ENCODE results near the gene RTL1. TPM values are rescaled to one million over a fixed set of nuclear protein-coding genes. Genes with fewer than 3 reads are reported as not detected.

Gene RTL1
- total RNA-seq, 1 donor from 2014 or later: not detected

GRCh38 chr14:100882991-100883788 is 20.3 kb downstream of the RTL1 start:
- DNase-seq (ENCODE audit: low spot score): no peak
- ATAC-seq: no peak

- no peak for DNase-seq (ENCODE audit: low spot score)
- ATAC-seq: no peak
Observed at GRCh38 chr14:100882026-100882967, 21.2 kb downstream of the RTL1 start.

DNA sequence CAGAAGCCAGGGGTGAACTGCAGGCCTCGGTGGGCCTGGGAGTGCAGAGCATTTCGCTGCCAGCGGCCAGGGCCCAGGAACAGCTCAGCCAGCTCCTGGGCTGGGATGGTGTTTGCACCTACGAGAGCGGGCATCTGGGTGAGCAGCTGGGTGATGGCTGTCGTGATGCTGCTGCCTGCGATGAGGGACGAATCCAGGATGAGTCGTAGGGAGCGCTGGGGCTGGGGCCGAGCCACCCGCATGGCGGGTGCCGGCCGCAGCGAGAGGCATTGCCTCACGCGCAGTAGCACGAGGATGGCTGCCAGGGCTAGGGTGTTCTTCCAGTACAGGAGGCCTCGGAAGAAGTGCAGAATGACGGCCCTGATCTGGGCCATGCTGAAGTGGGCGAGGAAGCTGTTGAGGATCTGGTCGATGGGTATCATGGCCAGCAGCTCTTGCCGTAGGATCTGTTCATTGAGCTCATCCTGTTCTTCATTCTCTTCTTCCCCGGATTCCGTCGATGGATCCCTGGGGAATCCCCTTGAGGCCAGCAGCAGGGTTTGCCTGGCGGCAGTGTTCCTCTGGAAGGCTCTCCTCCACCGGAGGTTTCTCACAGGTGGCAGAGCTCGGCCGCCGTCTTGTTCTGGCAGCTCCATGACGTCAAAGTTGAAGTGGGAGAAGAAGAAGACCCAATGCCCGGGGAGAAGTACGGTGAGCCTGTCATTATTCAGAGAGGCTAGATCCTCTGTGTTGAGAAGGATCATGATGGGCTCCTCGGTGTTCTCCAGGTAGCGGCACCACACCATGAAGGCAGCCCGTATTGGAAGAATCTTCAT is 22.1 kb downstream of the RTL1 start:
- ATAC-seq: no peak
- DNase-seq (ENCODE audit: low spot score): no peak

DNA sequence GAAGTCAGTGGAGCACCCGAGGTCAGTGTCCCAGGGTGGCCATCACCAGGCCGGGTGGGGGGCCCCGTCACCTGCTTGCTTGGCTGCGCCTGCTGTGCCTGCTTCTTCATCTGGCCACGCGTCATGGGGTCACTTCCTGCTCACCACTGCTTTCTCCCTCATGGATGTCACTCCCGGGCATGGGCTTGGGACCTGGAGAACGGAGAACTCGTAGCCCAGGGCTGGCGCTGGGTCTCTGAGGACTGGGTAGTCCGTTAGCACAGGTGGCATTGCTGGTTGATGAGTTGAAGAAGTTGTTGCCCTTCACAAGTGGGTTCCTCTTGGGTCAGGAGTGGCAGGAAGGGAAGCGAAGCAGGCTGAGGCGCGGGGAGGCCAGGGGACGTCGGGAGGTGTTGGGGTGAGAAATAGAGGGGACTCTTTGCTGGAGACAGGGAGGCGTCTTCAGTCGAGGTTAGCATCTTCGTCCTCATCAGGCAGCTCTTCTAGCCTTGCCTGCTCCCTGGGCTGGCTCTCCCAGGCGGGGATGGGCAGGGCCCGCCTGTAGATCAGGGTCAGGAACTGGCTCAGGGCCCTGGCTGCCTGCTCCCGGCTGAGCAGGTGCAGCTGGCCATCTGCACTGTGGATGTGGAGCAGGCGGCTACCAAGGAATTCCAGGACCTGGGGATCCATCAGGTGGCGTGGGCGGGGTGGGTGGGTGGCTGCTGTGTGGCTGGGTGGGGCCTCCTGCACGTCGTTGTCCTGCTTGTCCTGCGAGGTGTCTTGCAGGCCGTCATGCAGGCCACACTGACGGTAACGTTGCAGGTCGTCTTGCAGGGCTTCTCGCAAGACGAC is 23.0 kb downstream of the RTL1 start:
- DNase-seq (ENCODE audit: low spot score) (no peak), ATAC-seq (no peak)

DNA sequence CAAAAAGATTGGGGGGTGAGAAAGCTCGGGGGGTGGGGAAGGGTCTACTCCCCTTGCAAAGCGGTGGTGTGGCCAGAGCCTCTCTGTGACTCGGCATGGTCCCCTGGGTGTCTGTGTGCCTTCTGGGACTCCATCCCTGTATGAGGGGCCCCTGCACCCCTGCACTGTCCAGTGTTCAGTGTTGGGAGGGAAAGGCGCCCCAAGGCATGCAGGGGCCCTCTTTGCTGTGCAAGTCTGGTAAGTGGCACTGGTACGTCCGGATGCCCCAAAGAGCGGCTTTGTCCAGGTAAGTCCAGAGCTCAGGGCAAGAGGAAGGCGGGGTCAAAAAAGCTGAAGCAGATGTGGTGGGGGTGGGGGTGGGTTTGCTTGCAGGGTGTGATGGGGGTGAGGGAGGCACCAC is 23.7 kb downstream of the RTL1 start:
- DNase-seq (ENCODE audit: low spot score): no peak
- ATAC-seq: no peak

GRCh38 chr14:100879194-100879593 is 24.3 kb downstream of the RTL1 start:
- ATAC-seq (no peak), DNase-seq (ENCODE audit: low spot score) (no peak)

DNA sequence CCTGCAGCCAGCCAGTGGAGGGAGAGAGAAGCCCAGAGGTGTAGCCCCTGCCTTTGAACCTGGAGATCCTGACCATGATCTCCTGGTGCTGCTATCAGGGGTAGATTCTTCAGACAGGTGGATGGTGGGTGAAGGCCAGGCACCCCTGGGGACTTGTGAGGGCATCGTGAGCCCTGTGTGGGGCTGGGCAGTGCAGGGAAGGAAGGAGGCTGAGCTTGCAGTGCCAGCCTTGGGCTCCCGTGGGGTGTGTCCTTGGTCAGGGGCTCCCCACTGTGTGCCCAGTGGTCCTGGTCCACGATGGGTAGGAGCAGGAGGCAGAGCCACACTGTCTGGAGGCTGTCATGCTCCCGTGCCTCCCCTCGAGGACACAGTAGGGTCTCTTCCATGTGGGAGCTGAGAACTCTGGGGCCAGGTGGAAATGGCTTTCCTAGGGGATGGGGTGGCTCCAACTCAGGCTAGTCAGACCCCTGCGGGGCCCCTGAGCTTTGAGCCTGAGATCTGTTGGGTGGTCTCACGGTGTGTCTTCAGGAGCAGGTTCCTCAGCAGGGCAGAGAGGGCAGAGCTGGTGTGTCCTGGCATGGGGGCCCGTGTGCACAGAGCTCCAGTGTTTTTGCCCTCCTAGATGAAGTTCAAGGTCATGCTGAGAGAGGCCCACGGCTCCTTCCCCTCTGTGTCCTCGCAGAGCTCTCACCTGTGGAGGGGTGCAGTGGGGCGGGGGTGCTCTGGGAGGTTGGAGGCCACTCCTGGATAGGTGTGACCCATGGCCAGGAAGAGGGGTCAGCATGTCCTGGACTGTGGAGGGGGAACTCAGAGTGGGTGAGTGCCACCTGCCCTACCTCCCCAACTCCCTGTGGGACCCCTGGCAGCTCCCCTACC is 25.0 kb downstream of the RTL1 start:
- DNase-seq (ENCODE audit: low spot score) (no peak), ATAC-seq (no peak)

DNA sequence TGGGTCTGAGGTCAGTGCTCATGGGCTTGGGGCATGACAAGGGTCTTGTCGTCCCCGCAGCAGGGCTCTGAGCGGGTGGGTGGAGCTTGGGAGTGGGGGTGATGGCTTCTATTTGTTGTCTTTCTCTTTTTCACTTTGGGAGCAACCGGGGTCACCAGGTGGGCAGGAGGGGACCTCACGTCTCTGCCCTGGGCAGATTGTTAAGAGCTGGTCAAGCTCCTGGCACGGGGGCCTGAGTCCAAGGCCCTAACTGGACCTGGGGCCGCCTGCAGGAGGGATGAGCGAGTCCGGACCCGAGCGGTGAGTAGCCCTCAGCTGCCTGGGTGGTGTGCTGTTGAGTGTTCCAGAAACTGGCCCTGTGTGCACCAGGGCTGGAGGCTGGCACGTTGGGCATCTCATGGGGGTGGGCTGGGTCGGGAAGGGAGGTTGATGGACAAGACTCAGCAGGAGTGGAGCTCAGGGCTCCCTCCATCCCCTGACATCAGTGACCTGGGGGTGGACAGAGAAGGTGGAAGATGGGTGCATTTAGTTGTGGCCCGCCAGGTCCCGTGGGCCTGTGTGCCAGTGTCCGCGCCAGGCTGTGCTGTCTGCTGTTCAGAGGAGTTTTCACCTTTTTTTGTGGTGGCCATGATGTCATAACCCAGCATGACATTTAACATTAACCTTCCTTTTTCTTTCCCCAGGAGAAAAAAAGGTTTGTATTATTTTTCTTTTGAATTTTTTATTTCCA is 27.5 kb downstream of the RTL1 start:
- ATAC-seq (no peak), DNase-seq (ENCODE audit: low spot score) (no peak)

- DNase-seq (ENCODE audit: low spot score) (no peak), ATAC-seq (no peak)
Observed at GRCh38 chr14:100875126-100875525, 28.4 kb downstream of the RTL1 start.

DNA sequence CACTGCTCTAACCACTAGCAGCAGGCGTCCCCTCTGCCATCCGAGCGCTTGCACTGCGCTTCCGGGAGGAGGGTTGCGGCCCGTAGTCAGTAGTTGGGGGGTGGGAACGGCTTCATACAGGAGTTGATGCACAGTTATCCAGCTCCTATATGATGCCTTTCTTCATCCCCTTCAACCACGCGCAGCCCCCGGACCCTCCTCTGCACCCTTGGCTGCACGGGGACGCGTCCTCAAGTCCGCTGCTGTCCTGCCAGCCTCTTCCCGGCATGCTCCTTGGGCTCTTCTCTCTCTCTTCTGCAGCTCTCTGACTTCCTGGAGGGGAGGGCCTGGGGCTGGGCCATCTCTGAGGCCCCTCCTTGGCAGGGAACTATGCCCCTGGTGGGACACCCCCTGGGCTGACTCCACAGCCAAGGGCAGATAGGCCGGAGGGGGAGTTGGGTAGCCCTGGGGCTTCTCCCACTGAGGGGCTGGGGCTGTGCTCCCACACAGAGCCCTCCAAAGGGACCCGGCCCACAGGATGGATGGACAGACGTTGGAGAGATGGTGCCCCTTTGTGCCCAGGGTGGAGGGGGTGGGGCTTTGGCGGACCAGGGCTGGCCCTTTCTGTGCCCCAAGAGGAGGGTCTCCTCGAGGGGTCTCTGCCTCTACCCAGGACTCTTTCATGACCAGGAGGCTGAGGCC is 29.0 kb downstream of the RTL1 start:
- ATAC-seq (no peak), DNase-seq (ENCODE audit: low spot score) (no peak)

DNA sequence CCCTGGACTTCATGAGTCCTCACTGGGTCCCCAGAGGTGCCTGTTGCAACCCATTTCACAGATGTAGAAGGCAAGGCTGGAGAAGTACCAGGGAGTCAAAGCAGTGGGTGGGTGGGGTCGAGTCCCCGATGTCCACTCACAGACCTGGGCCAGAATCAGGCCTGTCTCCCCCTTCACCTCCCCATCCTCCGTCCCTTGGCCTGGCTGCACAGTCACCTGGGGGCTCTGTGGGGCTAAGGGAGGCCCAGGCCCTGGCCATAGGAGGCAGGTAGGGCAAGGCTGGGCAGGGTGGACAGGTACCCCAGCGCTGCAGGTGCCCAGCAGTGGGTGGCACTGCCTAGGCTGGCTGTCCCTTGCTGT is 29.5 kb downstream of the RTL1 start:
- DNase-seq (ENCODE audit: low spot score) (no peak), ATAC-seq (no peak)

GRCh38 chr14:100873096-100873482 is 30.4 kb downstream of the RTL1 start:
- no peak for ATAC-seq
- DNase-seq (ENCODE audit: low spot score): no peak

DNA sequence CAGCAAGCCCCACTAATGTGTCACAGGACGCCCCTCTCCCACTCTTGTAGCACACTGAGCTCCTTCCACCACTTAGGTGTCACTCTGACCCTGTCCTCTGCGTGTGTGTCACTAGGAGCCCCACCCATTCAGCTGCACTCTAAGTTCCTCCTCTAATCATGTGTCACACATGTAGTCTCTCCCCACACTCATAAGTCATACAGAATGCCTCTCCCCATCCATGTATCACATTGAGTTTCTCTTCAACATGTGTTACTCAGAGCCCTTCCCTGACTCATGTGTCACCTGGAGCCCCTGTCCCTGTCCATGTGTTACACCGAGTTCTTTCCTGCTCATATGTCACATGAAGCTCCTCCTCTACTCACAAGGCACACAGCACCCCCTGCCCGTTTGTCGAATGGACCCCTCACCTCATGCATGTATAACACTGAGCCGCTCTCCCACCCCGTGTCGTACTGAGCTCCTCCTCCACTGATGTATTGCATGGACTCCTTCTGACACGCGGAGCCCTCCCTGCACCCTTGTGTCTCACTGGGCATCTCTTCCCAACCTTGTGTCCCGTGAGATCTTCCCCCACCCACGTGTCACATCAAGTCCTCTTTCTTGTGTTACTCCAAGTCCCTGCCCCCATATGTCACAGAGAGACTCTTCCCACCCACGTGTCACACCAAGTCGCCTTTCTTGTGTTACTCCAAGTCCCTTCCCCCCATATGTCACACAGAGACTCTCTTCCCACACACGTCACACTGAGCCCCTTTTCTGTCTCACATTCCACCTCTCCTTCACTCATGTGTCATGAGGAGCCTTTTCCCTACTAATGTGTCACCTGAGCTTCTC is 31.0 kb downstream of the RTL1 start:
- ATAC-seq: no peak
- no peak for DNase-seq (ENCODE audit: low spot score)

GRCh38 chr14:100871234-100872186 is 32.0 kb downstream of the RTL1 start:
- ATAC-seq: no peak
- DNase-seq (ENCODE audit: low spot score): no peak

DNA sequence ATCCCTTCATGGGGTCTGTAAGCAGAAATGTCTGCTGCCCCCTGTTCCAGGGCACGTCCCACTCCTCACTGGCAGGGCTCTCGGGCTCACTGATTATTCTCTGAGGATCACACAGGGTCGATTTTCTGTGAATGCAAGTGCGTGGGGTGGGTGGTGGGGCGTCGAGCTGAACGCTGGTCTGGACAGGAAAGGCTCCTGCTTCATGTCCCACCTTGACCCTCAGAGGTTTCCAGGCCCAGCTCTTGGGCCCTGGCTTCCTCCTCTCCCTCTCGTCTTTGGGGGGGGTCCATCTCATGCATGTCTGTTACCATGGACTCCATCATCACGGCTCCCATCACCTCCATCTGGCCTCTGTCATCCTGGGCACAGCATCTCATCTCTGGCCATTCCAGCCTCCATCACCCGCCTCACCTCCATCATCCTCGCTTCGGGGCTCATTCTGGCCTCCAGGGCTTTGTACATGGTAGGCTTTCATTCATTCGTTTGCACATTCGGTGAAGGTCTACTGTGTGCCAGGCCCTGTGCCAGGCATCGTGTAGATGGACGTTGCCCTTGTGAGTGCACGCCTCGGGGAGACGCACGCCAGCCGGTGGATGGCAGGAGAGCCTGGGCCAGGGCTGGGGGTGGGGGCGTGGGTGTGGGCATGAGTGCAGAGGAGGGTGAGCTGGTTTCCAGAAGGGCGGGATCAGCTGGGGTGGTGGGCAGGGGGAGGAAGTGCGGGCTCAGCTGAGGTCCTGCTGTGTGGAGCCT is 34.7 kb downstream of the RTL1 start:
- ATAC-seq (no peak), DNase-seq (ENCODE audit: low spot score) (no peak)
